Skin epidermis (tissue), 12 donors: ENCODE data around the gene ZNF140.

ENCODE experiments used
- H3K27ac ChIP-seq, 21 experiments: fragments of 200-600 bp; sonication (generic) in 11 of 21; one replicate each; pipeline ENCODE4 v1.5.0; 2020; ENCODE audit warnings: mild to moderate bottlenecking in 3 of 21, inconsistent platforms in 2 of 21, moderate library complexity in 2 of 21
- H3K4me3 ChIP-seq, 7 experiments: fragments of 200-600 bp; sonication (generic) in 2 of 7; one replicate each; pipeline ENCODE4 v1.5.0; 2020; ENCODE audit warnings: inconsistent platforms in 2 of 7, mild to moderate bottlenecking in 2 of 7, moderate library complexity in 1 of 7

ZNF140 gene

GRCh38 chr12:133080368-133081158 lies at the start of gene ZNF140:
TSS of gene ZNF140 (plus strand) at chr12:133080923. CDS start at chr12:133081321, 398 bp downstream.
- H3K4me3 ChIP-seq: peak within 1 kb of the TSS; percentile 66 to 91 (median 84)

GRCh38 chr12:133037207-133038005 lies 43.3 kb upstream of the ZNF140 start, which contains the start of gene ZNF84:
TSS of gene ZNF84 (plus strand) at chr12:133037509. CDS start at chr12:133041468, 3,959 bp downstream.
- Histone ChIP-seq H3K4me3 (peak within 1 kb of the TSS; percentile 61 to 96 (median 80)), H3K27ac (peak within 1 kb of the TSS; percentile 73 to 97 (median 93))

More at GRCh38 chr12:133080368-133081158, at the start of gene ZNF140:
- peak within 1 kb of the TSS; percentile 91 to 98 (median 96) for H3K27ac ChIP-seq

GRCh38 chr12:133038118-133038709 lies 42.5 kb upstream of the ZNF140 start:
- H3K4me3 ChIP-seq: peak overlapping the region; percentile 61 to 96 (median 80)

GRCh38 chr12:133046698-133047097 lies 34.0 kb upstream of the ZNF140 start:
- Histone ChIP-seq H3K4me3 (no peak overlapping the region), H3K27ac (no peak overlapping the region)

More at GRCh38 chr12:133038118-133038709, 42.5 kb upstream of the ZNF140 start:
- H3K27ac ChIP-seq: peak overlapping the region in 14 of 21 experiments; percentile 82 to 97 (median 94)

GRCh38 chr12:133057446-133057845 lies 23.3 kb upstream of the ZNF140 start:
- no peak overlapping the region for H3K4me3 ChIP-seq
- no peak overlapping the region for H3K27ac ChIP-seq

GRCh38 chr12:133058203-133059113 lies 22.3 kb upstream of the ZNF140 start:
- Histone ChIP-seq H3K27ac (no peak overlapping the region), H3K4me3 (no peak overlapping the region)

- Histone ChIP-seq H3K4me3 (no peak overlapping the region), H3K27ac (no peak overlapping the region)
These were observed 18.8 kb upstream of the ZNF140 start for GRCh38 chr12:133061954-133062353.

GRCh38 chr12:133063556-133063955 lies 17.2 kb upstream of the ZNF140 start:
- Histone ChIP-seq H3K27ac (no peak overlapping the region), H3K4me3 (no peak overlapping the region)

GRCh38 chr12:133073836-133074235 lies 6.9 kb upstream of the ZNF140 start:
- Histone ChIP-seq H3K27ac (no peak overlapping the region), H3K4me3 (no peak overlapping the region)

GRCh38 chr12:133080026-133080367 lies 726 bp upstream of the ZNF140 start:
- peak overlapping the region; percentile 35 to 98 (median 96) for H3K27ac ChIP-seq

GRCh38 chr12:133081159-133081780 lies 547 bp downstream of the ZNF140 start:
- peak overlapping the region; percentile 66 to 91 (median 84) for H3K4me3 ChIP-seq
- peak overlapping the region; percentile 91 to 98 (median 96) for H3K27ac ChIP-seq

More at GRCh38 chr12:133080026-133080367, 726 bp upstream of the ZNF140 start:
- H3K4me3 ChIP-seq: peak overlapping the region; percentile 66 to 91 (median 84)

GRCh38 chr12:133083345-133083744 lies 2.6 kb downstream of the ZNF140 start:
- no peak overlapping the region for H3K27ac ChIP-seq
- no peak overlapping the region for H3K4me3 ChIP-seq

GRCh38 chr12:133105620-133106019 lies 24.9 kb downstream of the ZNF140 start:
- Histone ChIP-seq H3K4me3 (no peak overlapping the region), H3K27ac (no peak overlapping the region)

- H3K27ac ChIP-seq: no peak overlapping the region
- no peak overlapping the region for H3K4me3 ChIP-seq
These were observed 25.5 kb downstream of the ZNF140 start for GRCh38 chr12:133106253-133106652.

GRCh38 chr12:133107121-133107520 lies 26.4 kb downstream of the ZNF140 start:
- Histone ChIP-seq H3K27ac (no peak overlapping the region), H3K4me3 (no peak overlapping the region)

- H3K4me3 ChIP-seq: no peak overlapping the region
- no peak overlapping the region for H3K27ac ChIP-seq
These were observed 27.4 kb downstream of the ZNF140 start for GRCh38 chr12:133108150-133108549.

- Histone ChIP-seq H3K4me3 (no peak overlapping the region), H3K27ac (no peak overlapping the region)
These were observed 39.9 kb downstream of the ZNF140 start for GRCh38 chr12:133120385-133121191.

- H3K27ac ChIP-seq: no peak overlapping the region
- H3K4me3 ChIP-seq: no peak overlapping the region
These were observed 44.0 kb downstream of the ZNF140 start for GRCh38 chr12:133124674-133125073.
